Neuronal stem cell (in vitro differentiated cells): ENCODE data around the gene ASXL2.

Source experiments
- DNase-seq: peaks from one replicate; pipeline ENCODE4 v3.0.0-alpha.2; 2013; ENCODE audit warnings: low spot score
- H2AFZ ChIP-seq: one replicate; pipeline ENCODE4 v1.6.1; 2013; ENCODE audit warnings: mild to moderate bottlenecking, low read length, inconsistent platforms
- H2AK5ac ChIP-seq: 2 replicates; pipeline ENCODE4 v1.6.1; 2013; ENCODE audit warnings: low read depth, mild to moderate bottlenecking, inconsistent platforms, low read length, moderate library complexity, mixed read lengths
- H2BK120ac ChIP-seq: 2 replicates; pipeline ENCODE4 v1.6.1; 2013; ENCODE audit warnings: low read depth, mild to moderate bottlenecking, inconsistent platforms, low read length, moderate library complexity, mixed read lengths
- H2BK12ac ChIP-seq: one replicate; pipeline ENCODE4 v1.6.1; 2013; ENCODE audit warnings: low read length, inconsistent platforms
- H2BK15ac ChIP-seq: 2 replicates; pipeline ENCODE4 v1.6.1; 2013; ENCODE audit warnings: mild to moderate bottlenecking, low read length, inconsistent platforms, mixed read lengths
- H2BK5ac ChIP-seq: one replicate; pipeline ENCODE4 v1.6.1; 2013; ENCODE audit warnings: inconsistent platforms, mild to moderate bottlenecking, low read length, moderate library complexity
- H3K14ac ChIP-seq: one replicate; pipeline ENCODE4 v1.6.1; 2013; ENCODE audit warnings: low read length, inconsistent platforms
- H3K18ac ChIP-seq: 2 replicates; pipeline ENCODE4 v1.6.1; 2013; ENCODE audit warnings: low read length, inconsistent platforms
- H3K23ac ChIP-seq: 2 replicates; pipeline ENCODE4 v1.6.1; 2013; ENCODE audit warnings: low read depth, mild to moderate bottlenecking, mixed read lengths, low read length, inconsistent platforms; ENCODE audit not compliant: poor library complexity
- H3K27ac ChIP-seq: replicated peaks from 3 replicates; pipeline ENCODE4 v1.5.1; 2013; ENCODE audit warnings: low read length, inconsistent platforms
- H3K27me3 ChIP-seq, 3 experiments: 2 replicates each; pipeline ENCODE4 v1.6.1; 2013; ENCODE audit warnings: low read length in 3 of 3, mild to moderate bottlenecking in 2 of 3, inconsistent platforms in 1 of 3, low read depth in 1 of 3, mixed read lengths in 1 of 3, moderate library complexity in 1 of 3; ENCODE audit not compliant: control insufficient read depth in 3 of 3, insufficient read depth in 3 of 3
- H3K36me3 ChIP-seq, 2 donors: replicated peaks in 1 of 2; 2 replicates each; pipeline ENCODE4 v1.6.1; 2013; ENCODE audit warnings: low read length in 2 of 2; ENCODE audit not compliant: control insufficient read depth in 2 of 2, insufficient read depth in 2 of 2
- H3K4ac ChIP-seq: 2 replicates; pipeline ENCODE4 v1.6.1; 2013; ENCODE audit warnings: inconsistent platforms, mild to moderate bottlenecking, low read length, moderate library complexity
- H3K4me1 ChIP-seq, 2 donors: 1 replicate in 1 of 2; 2 replicates in 1 of 2; pipeline ENCODE4 v1.6.1; 2013; ENCODE audit warnings: low read length in 2 of 2, low read depth in 1 of 2; ENCODE audit not compliant: control insufficient read depth in 2 of 2, insufficient read depth in 1 of 2
- H3K4me2 ChIP-seq: one replicate; pipeline ENCODE4 v1.6.1; 2013; ENCODE audit warnings: mild to moderate bottlenecking, low read length, inconsistent platforms; ENCODE audit not compliant: insufficient read depth, poor library complexity, severe bottlenecking
- H3K4me3 ChIP-seq, 2 donors: 2 replicates each; pipeline ENCODE4 v1.5.1; 2013; ENCODE audit warnings: low read length in 2 of 2, mild to moderate bottlenecking in 2 of 2, inconsistent platforms in 1 of 2, moderate library complexity in 1 of 2
- H3K79me1 ChIP-seq: one replicate; pipeline ENCODE4 v1.6.1; 2013; ENCODE audit warnings: low read depth, mild to moderate bottlenecking, inconsistent platforms, low read length, moderate library complexity
- H3K9ac ChIP-seq: one replicate; pipeline ENCODE4 v1.6.1; 2013; ENCODE audit warnings: mild to moderate bottlenecking, low read depth, low read length, inconsistent platforms; ENCODE audit not compliant: poor library complexity
- H3K9me3 ChIP-seq, 2 donors: replicated peaks in 1 of 2; 2 replicates each; pipeline versions ENCODE3 to v1.6.1; 2013; ENCODE audit warnings: low read length in 2 of 2, mild to moderate bottlenecking in 2 of 2, inconsistent platforms in 1 of 2, low read depth in 1 of 2, mixed read lengths in 1 of 2, moderate library complexity in 1 of 2; ENCODE audit not compliant: control insufficient read depth in 2 of 2, insufficient read depth in 1 of 2
- H4K8ac ChIP-seq: one replicate; pipeline ENCODE4 v1.6.1; 2013; ENCODE audit warnings: low read depth, mild to moderate bottlenecking, inconsistent platforms, low read length, moderate library complexity
- H4K91ac ChIP-seq: one replicate; pipeline ENCODE4 v1.6.1; 2013; ENCODE audit warnings: low read length, low read depth, mild to moderate bottlenecking, inconsistent platforms; ENCODE audit not compliant: poor library complexity
- WGBS, 2 donors: extraction: QIAGEN DNeasy Blood & Tissue Kit; methylation state at CpG; one replicate each; pipeline ENCODE4 v1.1.7; 2013; ENCODE audit warnings: missing lambda C conversion rate in 2 of 2, mixed read lengths in 1 of 2; ENCODE audit not compliant: insufficient read length in 2 of 2, insufficient replicate concordance in 1 of 2; ENCODE audit errors: extremely low coverage in 2 of 2; 5-methylcytosine and 5-hydroxymethylcytosine counted together

The ASXL2 gene

DNA sequence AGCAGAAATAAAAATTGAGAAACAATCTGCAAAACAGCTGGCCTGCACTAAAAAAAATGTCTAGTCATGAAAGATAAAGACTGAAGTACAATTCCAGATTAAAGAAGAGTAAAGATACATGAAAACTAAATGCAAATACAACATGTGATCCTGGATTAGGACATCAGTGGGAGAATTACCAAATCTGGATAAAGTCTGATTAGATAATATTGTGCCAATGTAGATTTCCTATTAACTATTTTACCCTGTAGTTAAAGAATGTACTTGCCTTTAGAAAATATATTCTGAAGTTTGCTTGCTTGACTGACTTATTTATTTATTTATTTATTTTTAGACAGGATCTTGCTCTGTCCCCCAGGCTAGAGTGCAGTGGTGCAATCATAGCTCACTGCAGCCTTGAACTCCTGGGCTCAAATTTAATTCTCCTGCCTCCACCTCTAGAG, 58.7 kb downstream of the ASXL2 start:
- no peak overlapping the region for H2BK12ac ChIP-seq
- no peak overlapping the region for H2BK120ac ChIP-seq
- no peaks in the 10 kb centered on the region for H3K79me1 ChIP-seq
- no peak for DNase-seq
- H3K4me3 ChIP-seq: no peak overlapping the region
- H4K91ac ChIP-seq: no peak overlapping the region
- H3K9ac ChIP-seq: no peak overlapping the region
- no peak overlapping the region for H2BK5ac ChIP-seq
- H2BK15ac ChIP-seq: no peak overlapping the region
- no peak overlapping the region for H3K27ac ChIP-seq
- H3K4ac ChIP-seq: no peak overlapping the region
- H3K27me3 ChIP-seq: no peaks in the 10 kb centered on the region
- H3K4me1 ChIP-seq: peaks cover 0 to 2% of the 10 kb centered on the region in 2 donors
- H4K8ac ChIP-seq: no peak overlapping the region
- no peak overlapping the region for H2AK5ac ChIP-seq
- no peak overlapping the region for H3K14ac ChIP-seq
- H3K4me2 ChIP-seq: no peak overlapping the region
- H3K9me3 ChIP-seq: no peaks in the 10 kb centered on the region
- no peak overlapping the region for H3K23ac ChIP-seq
- no peak overlapping the region for H3K18ac ChIP-seq
- no peak overlapping the region for H2AFZ ChIP-seq
- H3K36me3 ChIP-seq: no peaks in the 10 kb centered on the region

DNA sequence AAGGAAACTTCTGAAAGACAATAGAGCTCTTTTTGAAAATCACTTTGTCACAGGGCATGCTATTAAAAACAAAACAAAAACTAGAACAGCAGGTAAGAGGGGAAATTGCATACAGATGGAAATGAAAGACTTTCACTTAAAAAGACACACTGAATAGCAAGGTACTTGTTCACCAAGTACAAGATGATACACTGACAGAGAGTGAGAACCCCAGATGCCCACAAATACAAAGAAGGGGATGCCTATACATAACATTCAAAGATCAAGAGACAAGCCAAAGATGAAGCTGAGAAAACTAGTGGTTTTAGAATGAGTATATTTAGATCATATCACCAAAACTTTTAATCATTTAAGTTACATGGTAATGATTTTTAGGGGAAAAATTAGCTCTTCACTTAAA, 60.7 kb downstream of the ASXL2 start:
- Histone ChIP-seq H4K91ac (no peak overlapping the region), H2BK120ac (no peak overlapping the region), H3K4me1 (peaks cover 0 to 2% of the 10 kb centered on the region in 2 donors), H2BK12ac (no peak overlapping the region), H2BK15ac (no peak overlapping the region), H3K23ac (no peak overlapping the region), H3K4me3 (no peak overlapping the region), H3K14ac (no peak overlapping the region), H3K27ac (no peak overlapping the region), H3K4ac (no peak overlapping the region), H2AFZ (no peak overlapping the region), H3K18ac (no peak overlapping the region), H3K9ac (no peak overlapping the region), H3K79me1 (no peaks in the 10 kb centered on the region), H3K27me3 (no peaks in the 10 kb centered on the region), H3K36me3 (no peaks in the 10 kb centered on the region), H2BK5ac (no peak overlapping the region), H2AK5ac (no peak overlapping the region), H4K8ac (no peak overlapping the region), H3K9me3 (no peaks in the 10 kb centered on the region), H3K4me2 (no peak overlapping the region)
- DNase-seq: no peak

- H3K27ac ChIP-seq: no peak overlapping the region
- H4K8ac ChIP-seq: no peak overlapping the region
- no peaks in the 10 kb centered on the region for H3K36me3 ChIP-seq
- H3K4me3 ChIP-seq: no peak overlapping the region
- H4K91ac ChIP-seq: no peak overlapping the region
- H3K27me3 ChIP-seq: no peaks in the 10 kb centered on the region
- no peak overlapping the region for H3K4me2 ChIP-seq
- no peak for DNase-seq
- H2BK12ac ChIP-seq: no peak overlapping the region
- no peak overlapping the region for H3K4ac ChIP-seq
- no peak overlapping the region for H2BK5ac ChIP-seq
- no peak overlapping the region for H2AK5ac ChIP-seq
- H3K9me3 ChIP-seq: no peaks in the 10 kb centered on the region
- no peak overlapping the region for H2AFZ ChIP-seq
- H3K18ac ChIP-seq: no peak overlapping the region
- H3K23ac ChIP-seq: no peak overlapping the region
- WGBS, 2 donors: no CpG with 5 or more reads among the region's 3 CpGs
- H3K9ac ChIP-seq: no peak overlapping the region
- no peak overlapping the region for H2BK15ac ChIP-seq
- no peaks in the 10 kb centered on the region for H3K79me1 ChIP-seq
- no peak overlapping the region for H3K14ac ChIP-seq
- H3K4me1 ChIP-seq: peaks cover 0 to 2% of the 10 kb centered on the region in 2 donors
- H2BK120ac ChIP-seq: no peak overlapping the region
These were observed 61.3 kb downstream of the ASXL2 start for GRCh38 chr2:25817006-25817405.

DNA sequence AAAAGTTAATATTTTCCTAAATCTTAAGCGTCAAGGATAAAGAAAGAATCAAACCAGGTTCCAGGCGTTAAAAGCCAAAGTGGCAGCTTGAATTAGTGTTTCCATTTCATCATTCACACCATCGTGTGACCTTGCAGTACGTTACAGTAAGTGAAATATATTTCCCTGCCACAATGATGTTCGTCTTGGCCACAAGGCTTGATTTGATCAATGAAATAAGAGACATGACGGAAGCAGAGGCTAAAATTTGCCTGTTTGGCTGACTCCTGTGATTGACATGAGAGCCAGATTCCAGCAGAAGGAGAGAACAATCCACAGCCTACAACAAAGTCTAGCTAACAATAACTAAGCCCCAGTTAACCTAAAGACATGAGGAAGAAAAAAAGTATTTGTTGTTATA, 62.0 kb downstream of the ASXL2 start:
- H3K27ac ChIP-seq: no peak overlapping the region
- H2BK12ac ChIP-seq: no peak overlapping the region
- no CpG with 5 or more reads among the region's 6 CpGs for whole genome bisulfite sequencing, 2 donors
- no peak overlapping the region for H3K4me3 ChIP-seq
- no peak for DNase-seq
- H3K27me3 ChIP-seq: no peaks in the 10 kb centered on the region
- H2AFZ ChIP-seq: no peak overlapping the region
- H3K4me1 ChIP-seq: peaks cover 0 to 2% of the 10 kb centered on the region in 2 donors
- H3K4me2 ChIP-seq: no peak overlapping the region
- H4K91ac ChIP-seq: no peak overlapping the region
- no peak overlapping the region for H3K18ac ChIP-seq
- no peak overlapping the region for H2BK5ac ChIP-seq
- H3K23ac ChIP-seq: no peak overlapping the region
- H3K9me3 ChIP-seq: no peaks in the 10 kb centered on the region
- H2AK5ac ChIP-seq: no peak overlapping the region
- no peak overlapping the region for H2BK15ac ChIP-seq
- H3K9ac ChIP-seq: no peak overlapping the region
- H3K36me3 ChIP-seq: no peaks in the 10 kb centered on the region
- H2BK120ac ChIP-seq: no peak overlapping the region
- H4K8ac ChIP-seq: no peak overlapping the region
- H3K79me1 ChIP-seq: no peaks in the 10 kb centered on the region
- H3K14ac ChIP-seq: no peak overlapping the region
- H3K4ac ChIP-seq: no peak overlapping the region
